Measurements from ENCODE around the gene CPNE4. TPM values are rescaled to one million over a fixed set of nuclear protein-coding genes. Genes with fewer than 3 reads are reported as not detected.

CPNE4 gene
- total and polyA plus RNA-seq, 8 donors: 0.14 to 1.7 (median 0.66) TPM

GRCh38 chr3:131623431-131623830, 411.4 kb downstream of the CPNE4 start:
- TF ChIP-seq CTCF (IDR thresholded peaks at IDR 0.05): no peak
- 87 to 89% methylated on average over 1 of the region's 1 CpG for WGBS, 2 donors
- no peaks in the 10 kb centered on the region for H3K4me1 ChIP-seq
- H3K9me3 ChIP-seq: no peaks in the 10 kb centered on the region
- no peak for ATAC-seq
- intact Hi-C loops (cut with DNase I): no loop called here
- H3K27me3 ChIP-seq: no peaks in the 10 kb centered on the region
- DNase-seq: no peak
- no peaks in the 10 kb centered on the region for H3K36me3 ChIP-seq
- no peak overlapping the region for H3K4me3 ChIP-seq
- no peak for FAIRE-seq
- H3K27ac ChIP-seq: no peak overlapping the region

- TF ChIP-seq CTCF (IDR thresholded peaks at IDR 0.05): no peak
These were observed 412.1 kb downstream of the CPNE4 start for GRCh38 chr3:131622726-131623125.

GRCh38 chr3:131620977-131621376, 413.8 kb downstream of the CPNE4 start:
- Histone ChIP-seq H3K4me1 (no peaks in the 10 kb centered on the region), H3K9me3 (no peaks in the 10 kb centered on the region), H3K27ac (no peak overlapping the region), H3K36me3 (no peaks in the 10 kb centered on the region), H3K27me3 (no peaks in the 10 kb centered on the region), H3K4me3 (no peak overlapping the region)
- WGBS, 2 donors: 49 to 52% methylated on average over 1 of the region's 1 CpG
- DNase-seq: no peak
- no peak for ATAC-seq
- FAIRE-seq: no peak
- no peak for TF ChIP-seq CTCF (IDR thresholded peaks at IDR 0.05)
- intact Hi-C loops (cut with DNase I): no loop called here

More at GRCh38 chr3:131622726-131623125, 412.1 kb downstream of the CPNE4 start:
- intact Hi-C loops (cut with DNase I): no loop called here
- no peaks in the 10 kb centered on the region for H3K36me3 ChIP-seq
- no peak for ATAC-seq
- H3K27ac ChIP-seq: no peak overlapping the region
- no peaks in the 10 kb centered on the region for H3K9me3 ChIP-seq
- no peak overlapping the region for H3K4me3 ChIP-seq
- no peaks in the 10 kb centered on the region for H3K27me3 ChIP-seq
- no peaks in the 10 kb centered on the region for H3K4me1 ChIP-seq
- 74 to 84% methylated on average over 5 of the region's 5 CpGs for WGBS, 2 donors
- DNase-seq: no peak
- FAIRE-seq: no peak

- Histone ChIP-seq H3K9me3 (no peaks in the 10 kb centered on the region), H3K36me3 (no peaks in the 10 kb centered on the region), H3K4me1 (no peaks in the 10 kb centered on the region), H3K27me3 (no peaks in the 10 kb centered on the region), H3K4me3 (no peak overlapping the region), H3K27ac (no peak overlapping the region)
- ATAC-seq (no peak), DNase-seq (no peak), FAIRE-seq (no peak)
- intact Hi-C loops (cut with DNase I): no loop called here
- no peak for TF ChIP-seq CTCF (IDR thresholded peaks at IDR 0.05)
- WGBS, 2 donors: 35 to 51% methylated on average over 2 of the region's 2 CpGs
These were observed 415.0 kb downstream of the CPNE4 start for GRCh38 chr3:131619821-131620220.

- Histone ChIP-seq H3K36me3 (no peaks in the 10 kb centered on the region), H3K9me3 (no peaks in the 10 kb centered on the region), H3K4me3 (no peak overlapping the region), H3K4me1 (no peaks in the 10 kb centered on the region), H3K27me3 (no peaks in the 10 kb centered on the region), H3K27ac (no peak overlapping the region)
- intact Hi-C loops (cut with DNase I): no loop called here
- DNase-seq (no peak), ATAC-seq (no peak), FAIRE-seq (no peak)
- 51 to 70% methylated on average over 3 of the region's 3 CpGs for WGBS, 2 donors
- no peak for TF ChIP-seq CTCF (IDR thresholded peaks at IDR 0.05)
These were observed 418.1 kb downstream of the CPNE4 start for GRCh38 chr3:131616719-131617118.
